GM19468 (cell line): ENCODE measurements around the gene CCDC34.

Experiments
- ATAC-seq: cut with Tn5 transposase; IDR thresholded peaks from one replicate; pipeline ENCODE4 v1.9.1; 2021; ENCODE audit warnings: mild to moderate bottlenecking, moderate library complexity, moderate number of reproducible peaks; ENCODE audit not compliant: unreplicated experiment; ENCODE audit errors: extremely low read depth

CCDC34 gene

DNA sequence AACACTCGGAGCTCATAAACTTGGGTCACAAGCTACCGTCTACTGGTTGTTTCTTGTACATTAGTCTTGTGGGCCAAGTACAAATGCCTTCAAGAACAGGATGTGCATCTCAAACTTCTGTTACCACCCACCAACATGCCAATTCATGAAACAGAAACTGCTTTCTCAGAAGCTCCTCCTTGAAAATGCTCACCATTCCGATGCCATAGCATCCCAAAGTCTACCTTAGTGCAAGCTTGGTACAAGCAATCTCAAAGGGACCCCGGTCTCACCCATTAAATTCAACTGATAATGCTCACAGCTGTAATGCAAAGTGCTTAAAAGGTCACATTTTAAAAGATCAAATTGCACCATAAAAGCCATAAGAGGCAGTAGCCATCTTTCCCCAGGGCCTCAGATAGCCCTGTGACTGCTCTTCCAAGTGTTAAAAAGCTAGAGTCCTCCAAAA is 31.8 kb upstream of the CCDC34 start:
- no peak for ATAC-seq

DNA sequence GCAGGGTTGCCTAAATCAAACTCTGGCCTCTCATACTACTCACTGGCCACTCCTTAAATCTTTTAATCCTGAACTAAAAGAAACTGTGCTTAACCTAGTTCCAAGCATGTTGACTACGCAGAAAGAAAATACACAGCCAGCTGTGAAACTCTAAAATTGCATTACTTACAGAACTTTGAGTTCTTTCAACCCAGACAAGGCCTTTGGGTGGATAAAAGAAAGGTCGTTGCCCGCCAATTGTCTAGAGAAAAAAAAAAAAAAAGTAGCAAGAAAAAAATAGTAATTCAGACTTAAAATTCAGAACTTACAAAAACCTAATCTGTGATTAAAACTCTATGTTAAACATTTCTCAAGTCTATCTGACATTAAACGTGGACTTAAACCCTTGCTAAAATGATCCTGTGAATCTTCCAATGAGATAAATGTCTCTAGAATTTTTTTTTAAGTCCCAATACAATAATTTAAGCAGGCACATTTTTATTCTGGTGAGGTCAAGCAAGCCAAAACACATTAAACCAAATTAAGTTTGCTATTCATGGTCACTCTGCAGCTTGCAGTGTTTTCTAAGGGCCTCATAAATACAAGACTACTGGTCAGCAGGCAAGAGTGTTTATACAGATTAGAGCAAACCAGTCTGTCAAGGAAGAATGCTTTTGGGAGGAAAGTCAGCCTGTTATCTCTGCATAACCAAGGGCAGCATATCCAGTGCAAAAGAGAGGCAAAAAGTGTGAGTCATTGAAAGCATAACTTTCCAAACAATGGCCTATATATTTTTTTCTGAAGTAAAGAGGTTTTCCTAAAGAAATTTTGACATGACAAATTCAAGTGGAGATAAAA is 29.5 kb upstream of the CCDC34 start:
- ATAC-seq = no peak

DNA sequence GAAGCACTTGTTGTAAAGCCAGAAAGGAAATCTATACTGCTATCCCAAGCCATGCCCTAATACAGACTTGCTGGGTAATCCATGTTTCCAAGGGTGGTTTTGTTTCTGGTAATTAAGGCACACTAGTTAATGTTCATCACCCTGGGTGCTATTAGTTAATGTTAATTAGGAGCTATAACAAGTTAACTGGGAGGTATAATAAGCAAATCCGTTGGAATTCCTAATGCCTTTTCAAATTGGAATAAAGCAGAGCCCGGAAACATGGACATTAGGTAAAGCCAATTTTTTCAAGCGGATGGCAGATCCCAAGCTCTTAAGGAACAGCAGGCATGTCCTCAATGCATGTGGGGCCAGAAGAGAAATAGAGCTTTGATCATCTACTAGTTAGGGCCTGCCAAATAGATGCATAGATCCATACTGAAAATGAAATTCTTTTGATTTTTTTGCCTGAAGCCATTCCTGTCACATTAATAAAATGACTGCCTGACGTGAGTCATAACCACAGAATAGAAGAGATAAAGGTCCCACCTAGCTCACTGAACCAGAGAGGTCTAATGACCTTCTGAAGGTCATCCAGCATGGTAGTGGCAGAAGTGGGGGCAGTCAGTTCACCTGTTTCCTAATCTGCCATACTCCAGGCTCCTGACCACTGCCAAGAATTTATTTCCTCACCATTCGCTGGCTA is 28.5 kb upstream of the CCDC34 start:
- no peak for ATAC-seq

DNA sequence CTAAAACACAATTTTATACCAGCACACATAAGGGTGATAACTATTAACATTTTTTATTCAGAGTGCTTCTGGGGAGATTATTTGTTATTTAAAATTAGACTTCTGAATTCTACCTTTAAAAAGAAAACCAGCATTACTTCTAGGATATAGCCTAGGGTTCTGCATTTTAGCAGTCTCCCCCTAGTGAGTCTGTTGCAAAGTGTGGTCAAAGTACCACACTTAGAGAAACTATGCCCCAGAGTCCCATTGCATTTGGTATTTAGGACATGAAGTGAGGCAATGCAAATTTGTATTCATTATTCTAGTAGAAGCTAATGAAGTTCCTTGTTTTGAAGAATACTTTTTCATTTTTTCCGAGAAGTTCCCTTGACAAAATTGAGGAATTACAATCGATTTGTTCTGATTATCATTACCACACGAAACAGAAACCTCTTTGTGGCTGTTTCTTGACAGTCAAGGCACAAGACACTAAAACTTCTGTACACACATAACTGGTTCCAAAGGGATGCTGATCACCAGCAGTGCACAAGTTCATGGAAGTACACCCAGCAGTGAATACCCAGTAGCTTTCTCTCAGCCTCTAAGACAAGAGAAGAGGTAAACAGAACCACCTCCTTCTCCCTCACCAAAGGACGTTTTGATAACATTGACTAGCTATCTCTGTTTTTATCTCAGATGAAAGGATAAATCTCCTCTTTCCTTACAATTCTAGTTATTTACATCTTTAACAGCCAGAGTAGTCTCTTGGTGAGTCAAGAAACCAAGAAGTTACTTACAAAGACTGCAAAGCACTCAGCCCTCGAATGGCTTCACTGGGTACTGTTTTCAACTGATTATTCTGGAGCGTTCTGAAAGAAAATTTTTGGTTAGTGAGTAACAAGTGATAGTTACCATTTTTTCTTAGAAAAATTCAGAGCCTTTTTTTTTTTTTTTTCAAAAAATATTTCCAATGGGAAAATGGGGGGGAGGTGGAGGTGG is 27.6 kb upstream of the CCDC34 start:
- ATAC-seq = no peak

DNA sequence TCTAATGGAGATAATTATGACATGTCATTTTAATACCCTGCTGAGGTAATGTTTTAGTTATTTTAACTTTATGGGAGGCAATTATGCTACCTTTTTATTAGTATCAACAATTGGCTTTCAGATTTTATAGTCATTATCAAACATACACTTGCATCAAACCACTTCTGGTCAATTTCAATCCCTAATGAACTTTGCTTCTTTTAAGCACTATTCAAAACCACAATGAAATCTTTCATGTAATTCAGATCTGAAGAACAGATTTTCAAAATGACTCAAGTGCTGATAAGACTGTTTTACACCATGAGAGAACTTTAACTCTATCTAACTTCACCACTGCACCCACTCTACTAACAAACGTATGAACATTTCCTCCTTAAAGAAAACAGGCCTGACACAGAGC is 25.9 kb upstream of the CCDC34 start:
- no peak for ATAC-seq

DNA sequence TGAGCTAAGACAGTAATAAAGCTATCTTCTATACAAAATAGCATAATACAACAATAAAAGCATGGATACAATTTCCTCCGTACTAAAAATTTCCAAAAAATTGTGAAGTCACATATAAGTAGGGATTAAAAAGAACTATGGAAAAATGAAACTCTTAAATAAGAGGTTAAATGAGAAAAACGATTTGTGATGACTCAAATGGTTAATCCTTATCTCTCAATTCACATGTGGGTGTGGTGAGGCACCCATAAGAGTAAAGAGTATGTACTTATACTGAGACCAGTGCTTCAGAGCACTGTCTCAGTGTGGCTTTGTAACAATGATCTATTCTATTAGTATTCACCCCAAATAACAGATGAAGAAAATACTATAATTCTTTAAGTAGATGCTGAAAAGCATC is 25.0 kb upstream of the CCDC34 start:
- no peak for ATAC-seq

DNA sequence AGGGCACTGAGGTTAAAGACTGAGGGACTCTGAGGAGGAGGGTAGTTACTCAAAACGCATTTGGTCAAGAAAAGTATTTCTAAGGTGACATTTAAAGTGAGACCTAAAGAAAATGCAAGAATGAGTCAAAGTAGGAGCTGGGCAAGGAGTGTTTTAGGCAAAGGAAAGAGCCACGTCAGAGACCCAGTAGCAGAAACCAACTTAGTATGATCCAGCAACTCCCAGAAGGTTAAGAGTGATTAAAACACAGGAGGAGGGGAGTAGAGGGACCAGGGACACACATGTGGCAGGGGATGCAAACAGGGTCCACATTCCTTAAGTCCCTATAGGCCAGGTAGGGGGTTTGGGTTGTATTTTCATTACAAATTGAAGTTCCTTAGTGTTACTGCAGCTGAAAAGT is 24.3 kb upstream of the CCDC34 start:
- ATAC-seq = no peak

DNA sequence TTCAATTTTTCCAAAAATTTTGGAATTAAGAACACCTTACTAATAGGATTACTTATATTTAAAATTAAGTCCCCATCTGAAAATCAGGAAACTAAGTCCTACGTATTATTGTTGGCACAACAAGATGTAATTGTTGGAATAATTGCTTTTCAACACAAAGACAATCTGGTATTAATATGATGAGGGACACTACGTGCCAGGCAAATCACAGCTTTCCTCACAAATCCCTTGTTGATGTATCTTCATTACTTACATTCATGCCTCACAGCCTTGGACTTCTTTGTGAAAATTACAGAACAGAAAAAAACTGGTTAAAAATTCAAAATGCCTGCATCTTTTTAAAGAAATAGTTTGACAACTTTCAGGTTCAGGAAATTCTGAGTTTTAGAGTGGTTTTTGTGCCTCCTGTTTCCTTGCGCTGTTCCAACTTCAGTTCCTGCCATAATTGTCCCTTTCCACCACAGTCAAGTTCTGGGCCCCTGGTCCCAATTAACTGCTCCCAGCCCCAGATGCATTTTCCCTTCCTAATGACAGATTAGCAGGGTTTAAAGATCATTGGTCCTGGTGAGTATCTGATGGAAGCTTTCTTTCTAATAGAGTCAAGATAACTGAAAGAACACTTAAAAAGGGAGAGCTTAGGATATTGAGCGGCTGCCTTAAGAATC is 23.3 kb upstream of the CCDC34 start:
- no peak for ATAC-seq

DNA sequence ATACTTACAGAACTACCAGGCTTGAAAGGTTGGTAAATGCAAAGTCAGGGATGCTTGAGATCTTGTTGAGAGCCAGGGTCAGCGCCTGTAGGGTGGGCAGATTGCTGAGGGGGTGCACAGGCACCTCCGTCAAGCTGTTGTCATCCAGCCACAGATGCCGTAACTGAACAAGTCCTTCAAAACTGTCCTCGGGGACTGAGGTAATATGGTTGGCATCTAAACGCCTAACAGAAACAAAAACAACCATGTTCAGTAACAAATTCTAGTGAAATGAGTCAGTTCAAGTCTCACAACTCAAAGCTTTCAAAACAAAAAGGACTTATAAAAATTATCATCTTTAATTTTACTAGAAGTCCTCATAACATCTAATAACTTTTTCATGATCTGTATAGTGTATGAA is 22.2 kb upstream of the CCDC34 start:
- ATAC-seq = no peak

DNA sequence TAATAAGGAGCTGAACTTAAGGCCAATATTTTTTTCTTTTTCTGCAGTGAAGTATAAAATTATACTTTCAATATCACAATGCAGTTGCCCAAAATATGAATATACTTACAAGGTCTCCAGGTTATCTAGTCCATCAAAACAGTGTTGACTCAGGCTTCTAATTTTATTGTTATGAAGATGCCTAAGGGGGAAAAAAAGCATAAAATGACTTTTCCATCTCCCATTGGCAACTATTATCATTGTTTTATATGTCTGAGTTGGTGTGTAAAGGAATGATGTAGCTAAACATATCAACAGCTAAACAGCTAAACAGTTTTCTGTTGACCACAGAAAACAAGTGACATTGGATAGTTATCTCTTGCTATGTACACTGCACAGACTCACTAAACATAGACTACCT is 21.2 kb upstream of the CCDC34 start:
- no peak for ATAC-seq

DNA sequence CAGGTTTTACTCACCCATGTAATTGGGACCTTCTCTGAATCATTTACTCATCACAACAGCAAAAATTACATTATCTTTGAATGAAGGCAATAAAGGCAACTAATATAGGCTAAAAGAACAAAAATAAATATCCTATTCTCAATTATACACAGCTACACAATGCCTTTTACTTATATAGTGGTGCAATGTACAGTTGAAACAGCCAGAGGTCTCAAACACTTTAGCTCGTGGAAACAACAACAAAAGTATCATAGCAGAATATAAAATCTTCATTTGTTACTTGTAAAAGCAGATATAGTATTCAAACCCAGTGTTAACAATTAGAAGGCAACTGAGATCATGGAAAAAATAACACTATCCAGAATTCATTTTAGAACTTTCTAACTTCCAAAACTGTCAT is 20.6 kb upstream of the CCDC34 start:
- no peak for ATAC-seq

DNA sequence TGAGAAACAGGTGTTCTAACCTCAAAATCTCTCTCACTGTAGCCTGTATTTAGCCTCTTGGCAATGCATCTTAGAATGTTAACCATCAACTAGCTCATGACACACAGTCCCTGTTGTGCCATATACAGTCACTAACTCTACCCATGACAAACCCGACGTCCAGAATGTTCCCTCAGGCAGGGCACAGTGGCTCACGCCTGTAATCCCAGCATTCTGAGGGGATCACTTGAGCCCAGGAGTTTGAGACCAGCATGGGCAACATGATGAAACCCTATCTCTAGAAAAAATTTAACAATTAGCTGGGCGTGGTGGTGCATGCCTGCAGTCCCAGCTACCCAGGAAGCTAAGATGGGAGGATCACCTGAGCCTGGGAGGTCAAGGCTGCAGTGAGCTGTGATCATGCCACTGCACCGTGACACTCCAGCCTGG is 18.2 kb upstream of the CCDC34 start:
- ATAC-seq = peak; percentile 45

DNA sequence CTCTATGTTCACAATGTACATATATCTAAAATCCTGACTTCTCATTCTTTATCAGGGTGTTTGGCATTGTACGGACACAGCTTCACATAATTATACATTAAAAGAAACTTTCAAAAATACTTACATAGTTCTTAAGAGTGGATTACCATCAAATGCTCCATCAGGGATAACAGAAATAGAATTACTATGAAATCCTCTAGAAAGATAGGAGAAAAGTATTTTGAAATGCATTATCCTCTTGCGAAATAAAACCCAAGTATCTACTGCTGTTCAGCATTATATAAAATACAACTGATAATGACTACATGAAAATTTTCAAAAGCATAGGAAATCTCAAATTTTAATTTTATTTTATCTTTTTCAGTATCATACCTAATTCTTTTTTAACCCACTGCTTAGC is 17.8 kb upstream of the CCDC34 start:
- no peak for ATAC-seq

DNA sequence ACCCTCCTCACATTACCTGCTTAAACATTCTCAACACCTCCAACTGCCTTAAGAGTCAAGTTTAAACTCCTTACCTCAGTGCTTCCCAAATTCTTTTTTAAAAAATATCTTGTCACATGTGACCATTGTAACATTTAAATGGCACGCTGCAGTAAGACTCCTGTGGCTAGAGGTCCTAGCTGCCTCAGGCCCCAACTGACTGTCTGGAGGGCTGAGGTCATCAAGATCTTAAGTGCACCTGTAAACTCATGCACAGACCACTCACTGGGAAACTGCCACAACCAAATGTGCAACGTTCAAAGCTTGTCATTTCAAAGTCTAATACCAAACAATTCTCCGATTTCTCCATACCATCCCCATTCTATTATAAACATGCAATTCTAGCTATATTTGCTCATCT is 16.4 kb upstream of the CCDC34 start:
- ATAC-seq = no peak

DNA sequence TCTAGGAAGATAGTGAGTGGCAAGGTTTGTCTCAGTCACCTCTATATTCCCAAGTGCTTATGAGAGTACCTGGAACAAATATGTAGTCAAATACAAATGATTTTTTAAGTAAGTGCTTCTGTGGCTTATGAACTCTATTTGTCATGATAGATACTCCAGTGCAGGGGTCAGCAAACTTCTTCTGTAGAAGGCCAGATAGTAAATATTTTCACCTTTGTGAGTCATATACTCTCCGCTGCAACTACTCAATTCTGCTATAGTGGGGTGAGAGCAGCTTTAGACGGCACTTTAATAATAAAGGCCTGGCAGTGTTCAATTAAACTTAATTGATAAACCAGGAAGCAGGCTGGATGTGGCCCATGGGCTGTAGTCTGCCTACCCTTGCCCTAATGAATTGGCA is 12.4 kb upstream of the CCDC34 start:
- no peak for ATAC-seq

DNA sequence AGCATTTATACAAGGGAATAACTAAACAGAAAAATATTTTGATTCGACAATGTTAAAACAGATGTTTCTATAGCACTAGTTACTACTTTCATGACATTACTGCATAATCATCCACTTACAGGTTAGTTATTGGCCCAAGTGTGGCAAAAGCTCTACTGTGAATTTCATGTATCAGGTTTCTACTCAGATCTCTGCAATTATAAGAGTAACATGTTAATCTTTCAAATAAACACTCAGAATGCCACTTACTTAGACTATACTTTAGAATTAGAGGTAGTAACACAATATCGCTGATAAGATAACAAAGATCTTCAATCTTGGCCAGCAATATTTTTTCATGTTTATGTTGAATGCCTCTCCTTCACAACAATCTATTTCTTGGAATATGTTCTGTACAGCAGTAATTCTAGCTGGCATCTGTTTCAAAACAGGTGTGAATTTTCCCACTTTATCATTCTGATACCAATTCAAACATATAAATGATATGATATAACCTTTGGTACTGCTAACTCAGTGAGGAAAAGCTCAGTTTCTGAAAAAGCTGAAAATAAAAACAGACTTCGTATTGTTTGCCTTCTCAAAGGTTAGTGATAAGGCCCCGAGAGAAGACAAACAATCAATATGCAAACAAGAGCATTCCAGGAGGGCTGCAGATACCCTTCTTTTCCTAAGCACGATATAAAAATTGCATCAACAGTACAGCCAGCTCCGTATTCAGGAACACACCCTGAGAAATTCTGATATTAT is 11.0 kb upstream of the CCDC34 start:
- no peak for ATAC-seq

DNA sequence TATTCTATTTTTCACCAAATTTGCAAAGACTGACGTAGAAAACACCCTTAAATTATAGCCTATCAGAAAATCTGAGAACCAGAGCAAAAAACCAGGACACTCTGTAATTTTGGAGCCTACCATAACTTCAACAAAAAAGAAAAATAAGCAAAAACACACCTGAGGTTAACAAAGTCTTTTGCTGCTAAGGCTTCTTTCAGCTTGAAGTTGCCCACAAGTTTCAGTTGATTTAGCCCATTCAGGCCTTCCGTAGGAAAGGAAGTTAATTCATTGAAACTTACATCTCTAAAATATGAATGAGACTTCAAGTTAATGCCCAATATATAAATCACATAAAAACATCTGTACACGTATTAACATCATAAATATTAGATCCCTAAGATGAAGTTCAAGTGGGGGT is 10.4 kb upstream of the CCDC34 start:
- ATAC-seq = no peak

DNA sequence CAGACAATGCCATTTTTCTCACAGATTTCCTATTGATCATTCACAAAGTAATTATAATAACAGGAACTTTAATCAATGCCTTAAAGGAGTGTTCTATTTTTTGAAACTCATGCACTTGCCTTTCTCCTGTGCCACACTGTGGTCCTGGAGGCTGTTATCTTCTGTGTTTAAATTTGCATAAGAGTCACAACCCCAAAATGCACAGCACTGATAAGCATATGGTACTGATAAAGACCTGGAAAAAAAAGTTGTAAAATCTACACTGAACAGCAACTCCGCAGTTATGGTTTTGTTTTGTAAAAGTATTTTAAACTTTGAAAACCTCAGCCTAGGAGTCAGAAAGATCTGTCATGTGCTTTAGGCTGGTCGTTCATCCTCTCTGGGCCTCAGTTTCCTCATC is 9.1 kb upstream of the CCDC34 start:
- ATAC-seq = no peak

DNA sequence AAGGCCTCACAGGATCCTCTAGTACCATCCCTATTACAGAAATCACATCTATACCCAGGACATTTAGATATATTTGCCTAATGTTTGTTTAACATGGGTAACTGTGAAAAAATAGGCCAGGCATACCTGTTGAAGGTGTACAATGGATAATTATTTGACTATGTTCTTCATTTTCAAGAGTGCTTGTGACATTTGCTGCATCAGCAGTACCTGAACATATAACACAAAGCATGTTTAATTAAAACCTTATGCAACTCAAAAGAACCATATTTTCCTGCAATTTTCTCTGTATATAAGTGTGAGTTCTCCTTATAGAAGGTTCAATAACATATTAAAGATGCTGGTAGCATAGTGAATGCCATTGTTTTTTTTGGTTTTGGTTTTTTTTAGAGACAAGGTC is 8.5 kb upstream of the CCDC34 start:
- no peak for ATAC-seq
